ENCODE measurements around the gene OTUD5. TPM values are rescaled to one million over a fixed set of nuclear protein-coding genes. Genes with fewer than 3 reads are reported as not detected.
A peak's percentile ranks its signal among the peaks of the same experiment; 100 is the strongest.

The OTUD5 gene
- polyA plus RNA-seq (2012; ENCODE audit: insufficient read depth, insufficient read length, low read depth) = 77.9 TPM

GRCh38 chrX:48957477-48957826, at the start of gene OTUD5:
TSS of gene OTUD5 (minus strand) at chrX:48957607. CDS start at chrX:48957570, 37 bp downstream.
- H3K27me3 ChIP-seq = no peaks in the 10 kb centered on the region
- no peak for TF ChIP-seq CTCF (IDR thresholded peaks at IDR 0.05; ENCODE audit: low read depth, low read length)
- peak within 1 kb of the TSS; percentile 68 for H3K4me3 ChIP-seq (ENCODE audit: low read depth, low read length)
- peaks cover 10% of the 10 kb centered on the region for H3K4me1 ChIP-seq
- peaks cover 8% of the 10 kb centered on the region for H3K36me3 ChIP-seq
- peak; percentile 68 for DNase-seq
- H3K9me3 ChIP-seq = no peaks in the 10 kb centered on the region

GRCh38 chrX:49003696-49004095, 46.3 kb upstream of the OTUD5 start:
- no peaks in the 10 kb centered on the region for H3K36me3 ChIP-seq
- no peaks in the 10 kb centered on the region for H3K27me3 ChIP-seq
- no peak overlapping the region for H3K4me3 ChIP-seq (ENCODE audit: low read depth, low read length)
- H3K4me1 ChIP-seq = no peaks in the 10 kb centered on the region
- no peak for DNase-seq
- no peaks in the 10 kb centered on the region for H3K9me3 ChIP-seq
- no peak for TF ChIP-seq CTCF (IDR thresholded peaks at IDR 0.05; ENCODE audit: low read depth, low read length)

- H3K4me1 ChIP-seq = no peaks in the 10 kb centered on the region
- TF ChIP-seq CTCF (IDR thresholded peaks at IDR 0.05; ENCODE audit: low read depth, low read length) = no peak
These were observed 44.9 kb upstream of the OTUD5 start, which contains the start of gene GRIPAP1 for GRCh38 chrX:49002091-49002935. TSS of gene GRIPAP1 (minus strand) at chrX:49002264. CDS start at chrX:49002229, 35 bp downstream.

GRCh38 chrX:49001521-49002090, 44.2 kb upstream of the OTUD5 start:
- peak overlapping the region; percentile 94 for H3K4me3 ChIP-seq (ENCODE audit: low read depth, low read length)
- no peaks in the 10 kb centered on the region for H3K4me1 ChIP-seq
- no peaks in the 10 kb centered on the region for H3K27me3 ChIP-seq
- no peak for TF ChIP-seq CTCF (IDR thresholded peaks at IDR 0.05; ENCODE audit: low read depth, low read length)
- 0 out of 2 replicates have a peak, but pooled peaks cover 3% of the 10 kb centered on the region for H3K36me3 ChIP-seq
- no peaks in the 10 kb centered on the region for H3K9me3 ChIP-seq
- DNase-seq = peak; percentile 29

More at GRCh38 chrX:49002091-49002935, 44.9 kb upstream of the OTUD5 start, which contains the start of gene GRIPAP1:
- Histone ChIP-seq H3K27me3 (no peaks in the 10 kb centered on the region), H3K4me3 (ENCODE audit: low read depth, low read length) (peak within 1 kb of the TSS; percentile 94), H3K36me3 (no peaks in the 10 kb centered on the region), H3K9me3 (no peaks in the 10 kb centered on the region)
- DNase-seq = peak; percentile 74

DNA sequence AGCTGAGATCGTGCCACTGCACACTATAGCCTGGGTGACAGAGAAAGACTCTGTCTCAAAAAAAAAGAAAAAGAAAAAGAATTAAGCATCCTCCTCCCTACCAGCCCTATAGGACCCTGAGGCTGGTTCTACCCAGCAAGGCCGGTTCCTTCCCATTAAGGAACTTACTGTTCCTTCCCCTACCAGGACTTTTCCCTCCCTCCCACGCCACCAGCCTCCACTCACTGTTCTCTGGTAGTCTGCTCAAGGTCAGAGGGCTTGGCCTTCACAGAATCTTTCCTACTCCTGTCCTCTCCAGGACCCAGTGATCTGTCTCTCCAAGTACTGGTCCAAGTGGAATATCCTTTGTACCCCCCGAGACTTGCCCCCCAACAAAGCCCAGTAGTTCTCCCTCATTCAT, 43.2 kb upstream of the OTUD5 start:
- Histone ChIP-seq H3K9me3 (no peaks in the 10 kb centered on the region), H3K4me3 (ENCODE audit: low read depth, low read length) (no peak overlapping the region), H3K27me3 (no peaks in the 10 kb centered on the region), H3K4me1 (no peaks in the 10 kb centered on the region), H3K36me3 (0 out of 2 replicates have a peak, but pooled peaks cover 3% of the 10 kb centered on the region)
- DNase-seq = no peak
- no peak for TF ChIP-seq CTCF (IDR thresholded peaks at IDR 0.05; ENCODE audit: low read depth, low read length)
